HepG2 (cell line): Measurements from ENCODE around the gene C2. TPM values are rescaled to one million over a fixed set of nuclear protein-coding genes. Genes with fewer than 3 reads are reported as not detected.
A peak's percentile ranks its signal among the peaks of the same experiment; 100 is the strongest.

Source experiments
- ATAD3A ChIP-seq: sonication (generic); formaldehyde crosslinking; IDR thresholded peaks from 2 replicates; pipeline ENCODE4 v1.4.0; 2020; ENCODE audit warnings: missing genetic modification reagents
- HOXA3 ChIP-seq: sonication (generic); formaldehyde crosslinking; IDR thresholded peaks from 2 replicates; pipeline ENCODE4 v1.5.0; 2020; ENCODE audit warnings: missing genetic modification reagents
- IKZF4 ChIP-seq: sonication (generic); formaldehyde crosslinking; IDR thresholded peaks from 2 replicates; pipeline ENCODE4 v1.5.1; 2020; ENCODE audit warnings: borderline replicate concordance, mild to moderate bottlenecking, low read depth, missing genetic modification reagents; ENCODE audit errors: not compliant biosample characterization
- LBX2 ChIP-seq: sonication (generic); formaldehyde crosslinking; IDR thresholded peaks from 2 replicates; pipeline ENCODE4 v1.5.0; 2020; ENCODE audit warnings: missing genetic modification reagents, mild to moderate bottlenecking, borderline replicate concordance
- MYC ChIP-seq: sonication (generic); formaldehyde crosslinking; IDR thresholded peaks from 2 replicates; pipeline ENCODE4 v1.9.0; 2021; ENCODE audit warnings: missing genetic modification reagents, borderline replicate concordance
- NFKBIZ ChIP-seq: IDR thresholded peaks from 2 replicates; pipeline ENCODE4 v1.6.1; 2018; ENCODE audit warnings: missing genetic modification reagents, missing compliant biosample characterization
- PAWR ChIP-seq: sonication (generic); formaldehyde crosslinking; IDR thresholded peaks from 2 replicates; pipeline ENCODE4 v1.4.0; 2020; ENCODE audit warnings: missing genetic modification reagents, mild to moderate bottlenecking, borderline replicate concordance
- PLRG1 ChIP-seq: fragments of 450-650 bp; conservative IDR thresholded peaks from 2 replicates; pipeline ENCODE4 v1.6.1; 2016
- POGK ChIP-seq: sonication (generic); formaldehyde crosslinking; conservative IDR thresholded peaks from 2 replicates; pipeline ENCODE4 v1.8.0; 2022; ENCODE audit warnings: mild to moderate bottlenecking, moderate library complexity, missing genetic modification reagents
- REL ChIP-seq: sonication (generic); formaldehyde crosslinking; conservative IDR thresholded peaks from 2 replicates; pipeline ENCODE4 v1.8.0; 2022; ENCODE audit warnings: mild to moderate bottlenecking, missing genetic modification reagents, moderate library complexity
- RERE ChIP-seq: IDR thresholded peaks from 2 replicates; pipeline ENCODE4 v1.6.1; 2016; ENCODE audit warnings: low read depth, missing genetic modification reagents, missing compliant biosample characterization
- ZBTB21 ChIP-seq: sonication (generic); formaldehyde crosslinking; IDR thresholded peaks from 2 replicates; pipeline ENCODE4 v1.4.0; 2020; ENCODE audit warnings: missing genetic modification reagents
- ZNF24 ChIP-seq: fragments of 450-650 bp; IDR thresholded peaks from 2 replicates; pipeline ENCODE4 v1.6.1; 2017; ENCODE audit warnings: antibody characterized with exemption, mild to moderate bottlenecking
- ZNF543 ChIP-seq: sonication (generic); formaldehyde crosslinking; IDR thresholded peaks from 2 replicates; pipeline ENCODE4 v1.4.0; 2020; ENCODE audit warnings: mild to moderate bottlenecking, missing genetic modification reagents
- ZNF607 ChIP-seq: sonication (generic); formaldehyde crosslinking; IDR thresholded peaks from 2 replicates; pipeline ENCODE4 v1.5.1; 2020; ENCODE audit warnings: missing genetic modification reagents, mild to moderate bottlenecking, borderline replicate concordance
- ZNF891 ChIP-seq: sonication (generic); formaldehyde crosslinking; IDR thresholded peaks from 2 replicates; pipeline ENCODE4 v1.5.0; 2020; ENCODE audit warnings: mild to moderate bottlenecking, missing genetic modification reagents
- ZSCAN22 ChIP-seq: sonication (generic); formaldehyde crosslinking; IDR thresholded peaks from 2 replicates; pipeline ENCODE4 v1.4.0; 2020; ENCODE audit warnings: mild to moderate bottlenecking, missing genetic modification reagents
- ZSCAN31 ChIP-seq: sonication (generic); formaldehyde crosslinking; IDR thresholded peaks from 2 replicates; pipeline ENCODE4 v1.5.0; 2020; ENCODE audit warnings: low read depth, mild to moderate bottlenecking, missing genetic modification reagents
- ZXDC ChIP-seq: sonication (generic); formaldehyde crosslinking; IDR thresholded peaks from 2 replicates; pipeline ENCODE4 v1.5.0; 2020; ENCODE audit warnings: mild to moderate bottlenecking, missing genetic modification reagents
- polyA plus RNA-seq, 8 experiments: library from polyadenylated mRNA; depleted of rRNA in 3 of 8; stranded (reverse) in 7 of 8; unstranded in 1 of 8; fragments of >200 nt; fragmentation: Illumina TruSeq in 4 of 8; extraction: Trizol in 4 of 8; gene quantifications; 2 replicates each; pipeline versions ENCODE4 v1.2.1 to v1.2.3, GENCODE V29; 2011 to 2016; ENCODE audit warnings: low read depth in 4 of 8, missing spikeins in 1 of 8, mixed read lengths in 1 of 8; ENCODE audit not compliant: insufficient read depth in 1 of 8
- total RNA-seq, 5 experiments: library from RNA; depleted of rRNA; stranded (reverse); fragments of >200 nt; fragmentation: Illumina TruSeq; extraction: Trizol; gene quantifications; 2 replicates each; pipeline ENCODE4 v1.2.3, GENCODE V29; 2016; ENCODE audit warnings: low read depth in 1 of 5

Gene C2
- total and polyA plus RNA-seq, 2 of the 13 experiments (the other 11 are each of a cell fraction or from before 2014, with no cell fraction given) = 165 to 307 TPM

- TF ChIP-seq RERE (peak; percentile 83), ZNF543 (CRISPR knock-in tag) (no peak), POGK (peak; percentile 85), PAWR (CRISPR knock-in tag) (no peak), ZBTB21 (CRISPR knock-in tag) (peak; percentile 67; the same call in 1 of the 2 replicates), ZSCAN31 (CRISPR knock-in tag) (0 out of 2 replicates have a peak, but pooled peaks have one; percentile 41), ATAD3A (CRISPR knock-in tag) (no peak), PLRG1 (no peak), REL (CRISPR knock-in tag) (no peak), MYC (CRISPR knock-in tag) (peak; percentile 98), ZNF24 (peak; percentile 31; the same call in 1 of the 2 replicates), ZNF891 (CRISPR knock-in tag) (no peak), ZSCAN22 (CRISPR knock-in tag) (no peak), IKZF4 (CRISPR knock-in tag) (no peak), HOXA3 (CRISPR knock-in tag) (peak; percentile 93), NFKBIZ (peak; percentile 23), ZXDC (no peak), LBX2 (CRISPR knock-in tag) (no peak), ZNF607 (CRISPR knock-in tag) (peak; percentile 64; the same call in 1 of the 2 replicates)
Measured at GRCh38 chr6:31927242-31927862, at the start of gene C2 (continued).
